A549 (cell line): Measurements from ENCODE around the gene ADORA1.

Source experiments
- CHD2 ChIP-seq: fragments of 150-350 bp; IDR thresholded peaks from 2 replicates; pipeline ENCODE4 v1.6.1; 2014; ENCODE audit warnings: low read length; ENCODE audit not compliant: partially characterized antibody
- CTCF ChIP-seq: fragments of >200 bp; sonication (Bioruptor Twin); formaldehyde crosslinking; IDR thresholded peaks from 3 replicates; pipeline ENCODE4 v1.5.1; 2016
- EP300 ChIP-seq, 2 experiments: fragments of >200 bp; sonication (Bioruptor Twin); formaldehyde crosslinking; IDR thresholded peaks; 2 replicates in 1 of 2; 3 replicates in 1 of 2; pipeline ENCODE4 v1.6.1; 2016 to 2017
- HEYL ChIP-seq: fragments of 250-450 bp; sonication (Bioruptor Pico); IDR thresholded peaks from 2 replicates; pipeline ENCODE4 v1.8.0; 2021; ENCODE audit warnings: mild to moderate bottlenecking, moderate library complexity
- HMGXB4 ChIP-seq: fragments of 250-450 bp; sonication (Bioruptor Pico); IDR thresholded peaks from 2 replicates; pipeline ENCODE4 v1.5.0; 2021; ENCODE audit warnings: mild to moderate bottlenecking, moderate library complexity, borderline replicate concordance
- HOXA7 ChIP-seq: fragments of 250-450 bp; sonication (Bioruptor Pico); IDR thresholded peaks from 2 replicates; pipeline ENCODE4 v1.5.0; 2020; ENCODE audit warnings: mild to moderate bottlenecking, moderate library complexity
- JUNB ChIP-seq: fragments of >200 bp; sonication (Bioruptor Twin); formaldehyde crosslinking; IDR thresholded peaks from 2 replicates; pipeline ENCODE4 v1.6.1; 2016
- MAFK ChIP-seq: fragments of 450-650 bp; IDR thresholded peaks from 2 replicates; pipeline ENCODE4 v1.6.1; 2014; ENCODE audit not compliant: partially characterized antibody
- MAX ChIP-seq: IDR thresholded peaks from 2 replicates; pipeline ENCODE4 v1.6.1; 2012
- NR3C1 ChIP-seq: fragments of >200 bp; sonication (Bioruptor Twin); formaldehyde crosslinking; IDR thresholded peaks from 3 replicates; pipeline ENCODE4 v1.6.1; 2017
- PHF8 ChIP-seq: fragments of 200-600 bp; sonication (generic); IDR thresholded peaks from 2 replicates; pipeline ENCODE4 v1.6.1; 2016; ENCODE audit warnings: low read depth, mild to moderate bottlenecking, antibody characterized with exemption, moderate library complexity, borderline replicate concordance
- POLR2A ChIP-seq: IDR thresholded peaks from 2 replicates; pipeline ENCODE4 v1.6.1; 2012; ENCODE audit warnings: mild to moderate bottlenecking, low read length
- RNF2 ChIP-seq: fragments of 200-600 bp; sonication (generic); IDR thresholded peaks from 2 replicates; pipeline ENCODE4 v1.6.1; 2016; ENCODE audit warnings: low read depth, mild to moderate bottlenecking, antibody characterized with exemption, moderate library complexity, borderline replicate concordance
- USF2 ChIP-seq: fragments of 450-650 bp; IDR thresholded peaks from 2 replicates; pipeline ENCODE4 v1.6.1; 2014; ENCODE audit warnings: antibody characterized with exemption

- TF ChIP-seq PHF8 (no peak), CTCF (no peak), HEYL (CRISPR knock-in tag) (no peak), USF2 (no peak), RNF2 (no peak), POLR2A (0 out of 2 replicates have a peak, but pooled peaks have one; percentile 12), MAX (no peak), EP300 (IDR thresholded peaks at IDR 0.05) (no peak), MAFK (no peak), JUNB (no peak), HOXA7 (CRISPR knock-in tag) (no peak), CHD2 (no peak), HMGXB4 (CRISPR knock-in tag) (no peak), NR3C1 (no peak)
Measured at GRCh38 chr1:203199481-203199815, 71.9 kb downstream of the ADORA1 start.
